ENCODE measurements around the gene DECR2.
"Not testable (repeated sequence)": the region's sequence is repeated elsewhere in the genome, so short reads cannot be mapped to it uniquely, and the experiment has no call there.

Gene DECR2

DNA sequence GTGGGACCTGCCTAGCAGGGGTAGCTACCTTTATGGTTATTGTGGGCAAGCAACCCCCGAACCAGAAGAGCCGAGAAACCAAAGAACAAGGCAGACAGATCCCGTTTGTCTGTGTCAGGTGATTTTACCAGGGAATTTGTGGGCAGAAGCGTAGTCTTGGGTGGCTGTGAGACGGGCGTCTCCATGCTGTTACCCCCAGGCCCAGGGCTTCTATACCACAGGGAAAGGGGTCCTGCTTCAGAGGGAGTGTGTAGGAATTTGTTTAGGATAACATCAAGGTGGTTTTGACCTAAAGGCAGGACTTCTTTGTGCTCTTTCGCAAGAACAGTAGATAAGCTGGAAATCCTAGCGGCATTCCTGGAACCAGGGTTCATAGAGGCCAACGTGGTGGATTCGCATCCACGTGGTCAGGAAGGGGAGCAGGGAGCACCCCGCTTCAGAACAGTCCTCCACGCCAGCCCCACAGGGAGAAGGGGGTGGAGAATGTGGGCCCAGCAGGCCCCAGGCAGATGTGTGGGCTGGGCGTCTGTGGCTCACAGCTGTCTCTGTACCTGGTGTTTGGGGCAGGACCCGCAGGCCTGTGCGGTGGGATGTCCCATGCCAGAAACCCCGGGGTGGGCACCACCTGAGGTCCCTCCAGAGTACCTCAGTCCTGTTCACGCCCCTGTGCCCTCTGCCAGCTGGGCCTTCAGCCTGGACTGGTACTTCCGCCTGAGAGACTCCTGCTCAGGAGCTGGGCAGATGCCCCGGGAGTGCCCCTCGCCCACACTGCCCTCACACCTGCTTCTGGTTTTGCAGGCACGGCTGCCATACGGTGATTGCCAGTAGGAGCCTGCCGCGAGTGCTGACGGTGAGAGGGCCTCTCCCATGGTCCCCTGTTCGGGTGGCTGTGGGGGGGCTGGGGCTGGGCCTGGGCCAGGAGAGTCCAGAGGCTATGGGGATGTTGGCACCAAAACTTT is 4.1 kb downstream of the DECR2 start:
- DNase-seq: peak; percentile 62

DNA sequence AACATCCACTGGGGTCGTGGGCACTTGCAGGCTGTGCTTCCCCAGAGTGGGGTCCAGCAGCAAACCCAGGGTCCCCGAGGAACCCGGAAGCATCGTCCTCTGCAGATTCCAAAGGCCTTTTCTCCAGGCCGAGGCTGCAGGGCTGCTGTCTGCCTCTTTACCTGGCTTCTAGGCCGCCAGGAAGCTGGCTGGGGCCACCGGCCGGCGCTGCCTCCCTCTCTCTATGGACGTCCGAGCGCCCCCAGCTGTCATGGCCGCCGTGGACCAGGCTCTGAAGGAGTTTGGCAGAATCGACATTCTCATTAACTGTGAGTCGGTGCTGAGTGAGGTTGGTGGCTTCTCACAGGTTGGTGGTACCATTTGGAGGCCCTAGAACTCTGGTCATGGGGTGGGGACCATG is 5.6 kb downstream of the DECR2 start:
- DNase-seq: no peak

DNA sequence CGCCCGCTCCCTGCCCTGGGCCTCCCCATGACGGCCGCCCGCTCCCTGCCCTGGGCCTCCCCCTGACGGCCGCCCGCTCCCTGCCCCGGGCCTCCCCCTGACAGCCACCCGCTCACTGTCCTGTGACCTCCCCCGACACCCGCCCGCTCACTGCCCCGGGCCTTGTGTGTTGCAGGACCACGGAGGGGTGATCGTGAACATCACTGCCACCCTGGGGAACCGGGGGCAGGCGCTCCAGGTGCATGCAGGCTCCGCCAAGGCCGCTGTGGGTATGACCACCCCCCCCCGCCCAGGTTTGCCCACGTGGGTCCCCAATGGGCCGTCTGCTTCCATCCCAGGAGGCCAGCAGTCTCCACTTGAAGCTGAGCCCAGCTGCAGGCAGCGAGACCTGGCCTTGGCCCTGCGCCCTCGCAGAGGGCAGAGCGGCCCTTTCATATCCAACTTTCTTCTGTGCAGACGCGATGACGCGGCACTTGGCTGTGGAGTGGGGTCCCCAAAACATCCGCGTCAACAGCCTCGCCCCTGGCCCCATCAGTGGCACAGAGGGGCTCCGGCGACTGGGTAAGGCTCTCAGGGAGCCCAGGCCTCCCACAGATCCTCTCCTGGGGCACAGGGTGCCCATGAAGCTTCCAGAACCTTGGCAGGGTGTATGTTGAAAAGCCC is 9.0 kb downstream of the DECR2 start:
- DNase-seq: no peak

DNA sequence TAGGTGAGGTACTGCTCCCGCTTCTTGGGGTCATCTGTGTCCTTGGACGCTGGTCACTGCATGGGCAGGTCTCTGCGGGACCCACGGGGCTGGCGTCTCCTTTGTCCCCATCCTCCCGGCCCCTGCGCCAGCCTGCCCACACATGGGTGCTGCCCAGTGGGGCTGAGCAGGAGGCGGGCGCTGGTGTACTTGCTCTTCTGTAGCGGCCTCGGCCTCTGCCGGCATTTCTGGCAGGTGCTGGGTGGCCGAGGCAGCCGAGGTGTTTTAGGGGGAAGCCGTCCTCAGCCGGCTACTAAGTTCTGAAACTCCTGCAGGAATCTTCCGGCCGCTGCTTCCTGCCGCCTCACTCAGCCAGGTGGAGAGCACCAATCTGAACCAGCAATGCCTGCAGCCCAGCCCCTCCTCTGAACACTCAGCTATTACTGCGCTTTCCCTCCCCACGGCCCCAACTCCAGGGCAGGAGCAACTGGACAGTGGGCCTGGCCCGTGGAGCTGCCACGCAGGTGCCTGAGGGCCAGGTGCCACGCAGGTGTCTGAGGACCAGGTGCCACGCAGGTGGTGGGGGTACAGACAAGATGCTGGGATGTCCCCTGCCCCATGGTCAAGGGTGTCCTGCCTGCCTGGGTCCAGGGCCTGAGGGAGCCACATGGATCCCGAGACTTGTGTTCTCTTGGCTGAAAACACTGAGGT is 10.0 kb downstream of the DECR2 start:
- no peak for DNase-seq

DNA sequence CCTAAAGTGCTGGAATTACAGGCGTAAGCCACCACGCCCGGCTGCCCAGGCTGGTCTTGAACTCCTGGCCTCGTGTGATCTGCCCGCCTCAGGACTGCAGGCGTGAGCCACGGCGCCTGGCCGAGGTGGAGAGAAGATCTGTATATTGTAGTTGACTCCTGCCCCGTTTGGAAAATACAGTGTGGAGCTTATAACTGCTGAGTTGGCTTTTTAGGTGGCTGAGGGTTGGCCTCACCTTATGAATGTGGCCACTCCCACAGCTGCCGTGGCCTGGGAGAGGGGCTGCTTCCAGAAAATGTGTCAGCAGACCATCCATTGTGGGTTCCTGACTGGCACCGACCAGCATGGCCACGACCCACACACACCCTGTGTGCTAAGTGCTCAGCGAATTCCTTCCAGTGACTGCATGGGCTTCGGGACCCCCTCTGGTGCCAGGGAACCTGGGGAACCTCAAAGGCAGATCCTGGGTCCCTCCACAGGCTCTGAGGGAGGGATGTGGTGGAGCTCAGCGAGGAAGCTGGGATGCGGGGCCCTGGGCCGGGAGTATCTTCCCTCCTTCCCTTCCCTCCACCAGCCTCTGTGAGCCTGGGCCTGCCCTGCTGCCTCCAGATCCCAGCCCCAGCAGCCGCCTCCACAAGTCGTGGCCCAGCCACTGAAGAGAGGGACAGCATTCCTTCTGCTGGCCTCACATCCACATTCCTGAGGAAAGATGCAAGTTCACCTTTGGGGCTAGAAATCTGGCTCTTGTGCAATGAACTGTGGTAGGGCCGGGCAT is 12.9 kb downstream of the DECR2 start:
- no peak for DNase-seq

DNA sequence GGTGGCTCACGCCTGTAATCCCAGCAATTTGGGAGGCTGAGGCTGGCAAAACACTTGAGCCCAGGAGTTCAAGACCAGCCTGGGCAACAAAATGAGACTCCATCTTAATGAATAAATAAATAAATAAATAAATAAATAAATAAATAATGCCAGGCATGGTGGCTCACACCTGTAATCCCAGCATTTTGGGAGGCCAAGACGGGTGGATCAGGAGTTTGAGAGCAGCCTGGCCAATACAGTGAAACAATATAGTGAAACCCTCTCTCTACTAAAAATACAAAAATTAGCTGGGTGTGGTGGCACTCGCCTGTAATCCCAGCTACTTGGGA is 13.4 kb downstream of the DECR2 start:
- not testable (repeated sequence) for DNase-seq

DNA sequence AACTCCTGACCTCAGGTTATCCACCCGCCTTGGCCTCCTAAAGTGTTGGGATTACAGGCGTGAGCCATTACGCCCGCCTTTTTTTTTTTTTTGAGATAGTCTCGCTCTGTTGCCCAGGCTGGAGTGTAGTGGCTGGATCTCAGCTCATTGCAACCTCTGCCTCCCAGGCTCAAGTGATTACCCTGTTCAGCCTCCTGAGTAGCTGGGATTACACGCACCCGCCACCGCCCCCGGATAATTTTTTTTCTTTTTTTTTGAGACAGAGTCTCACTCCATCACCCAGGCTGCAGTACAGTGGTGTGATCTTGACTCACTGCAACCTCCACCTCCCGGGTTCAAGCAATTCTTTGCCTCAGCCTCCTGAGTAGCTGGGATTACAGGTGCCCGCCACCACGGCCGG is 20.5 kb downstream of the DECR2 start:
- not testable (repeated sequence) for DNase-seq

DNA sequence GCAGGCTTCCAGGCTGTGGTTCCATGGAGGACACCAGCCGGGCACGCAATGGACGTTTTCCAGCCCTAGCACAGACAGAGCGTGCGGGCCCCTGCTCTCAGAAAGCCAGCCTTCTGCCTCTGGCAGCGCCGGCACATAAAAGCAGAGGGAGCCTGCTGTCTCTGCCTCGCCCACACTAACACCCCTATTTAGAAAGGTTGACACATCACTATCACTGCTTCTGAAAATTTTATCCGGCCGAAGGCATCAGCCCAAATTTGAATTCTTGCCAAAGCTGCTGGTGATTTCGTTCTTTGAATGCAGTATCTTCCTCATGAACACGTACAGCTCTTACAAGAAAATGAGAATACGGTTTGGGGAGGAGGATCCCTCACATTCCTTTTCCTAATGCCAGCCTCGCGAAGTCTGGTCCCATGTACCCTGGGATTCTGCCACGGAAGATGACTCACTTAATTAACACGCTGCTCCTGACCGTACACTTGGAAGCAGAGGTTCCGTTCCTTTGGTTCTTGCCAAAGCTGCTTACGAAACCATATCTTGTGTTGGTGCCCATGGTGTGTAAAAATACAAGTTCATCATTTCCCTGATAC is 22.4 kb downstream of the DECR2 start:
- DNase-seq: peak; percentile 63

- DNase-seq: peak; percentile 50
Measured at GRCh38 chr16:424623-425081, 23.0 kb downstream of the DECR2 start.

GRCh38 chr16:425082-425718 is 23.5 kb downstream of the DECR2 start, which contains the start of gene RAB11FIP3:
Gene RAB11FIP3 (plus strand): TSS chr16:425649. CDS start chr16:426007, 358 bp downstream.
- peak; percentile 86 for DNase-seq

- DNase-seq: no peak
Measured at GRCh38 chr16:425740-426114, 24.0 kb downstream of the DECR2 start.

- DNase-seq: no peak
Measured at GRCh38 chr16:426115-426905, 24.6 kb downstream of the DECR2 start.

DNA sequence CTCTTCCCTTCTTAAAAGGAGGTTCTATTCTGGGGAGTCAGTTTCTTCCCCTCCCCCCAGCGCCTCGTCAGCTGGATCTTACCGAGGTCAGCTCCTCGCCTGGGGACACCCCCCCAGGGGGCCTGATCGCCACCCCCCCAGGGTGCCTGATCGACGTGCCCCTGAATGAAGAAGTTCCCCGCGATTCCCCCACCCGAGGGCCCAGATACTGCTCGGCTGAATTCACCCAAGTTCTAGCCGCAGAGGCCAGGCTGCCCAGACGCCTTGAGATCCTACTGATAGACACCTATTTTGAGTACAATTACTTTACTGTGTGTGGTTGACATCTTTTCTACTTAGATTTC is 25.2 kb downstream of the DECR2 start:
- DNase-seq: no peak

- DNase-seq: no peak
Measured at GRCh38 chr16:427250-427649, 25.6 kb downstream of the DECR2 start.

GRCh38 chr16:430904-431303 is 29.2 kb downstream of the DECR2 start:
- no peak for DNase-seq

DNA sequence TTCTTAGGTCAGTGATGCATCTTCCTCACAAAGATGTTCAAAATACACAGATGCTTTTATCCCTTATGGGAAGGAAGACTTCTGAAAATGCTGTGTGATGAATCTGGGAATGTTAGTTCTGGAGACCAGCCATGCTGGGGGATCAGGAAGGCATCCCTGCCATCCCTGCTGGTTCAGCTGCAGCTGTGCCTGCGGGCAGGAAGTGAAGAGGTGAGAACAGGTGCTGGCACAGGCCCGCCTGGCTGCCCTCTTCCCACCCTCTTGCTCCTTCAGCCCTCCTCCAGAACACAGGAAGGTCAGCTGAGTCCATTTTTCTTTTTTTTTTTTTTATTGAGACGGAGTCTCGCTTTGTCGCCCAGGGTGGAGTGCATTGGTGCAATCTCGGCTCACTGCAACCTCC is 38.9 kb downstream of the DECR2 start:
- DNase-seq: no peak

DNA sequence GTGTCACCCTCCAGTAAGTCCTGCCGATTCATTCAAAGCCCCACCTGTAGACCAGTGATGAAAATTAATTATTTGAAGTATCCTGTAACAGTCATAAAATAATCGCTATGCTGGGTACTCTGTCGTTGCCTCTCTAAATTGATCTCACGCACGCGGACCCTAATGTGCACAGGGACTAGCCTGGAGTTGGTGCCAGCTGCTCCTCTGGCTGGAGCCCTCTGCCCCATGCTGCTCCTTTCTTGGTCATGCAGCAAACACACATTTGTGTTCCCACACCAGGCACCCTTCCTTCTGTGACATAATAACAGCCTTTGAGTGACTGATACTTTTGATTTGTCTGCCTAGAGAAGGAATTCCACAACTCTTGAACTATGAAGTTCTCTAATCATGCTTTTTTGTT is 39.8 kb downstream of the DECR2 start:
- DNase-seq: no peak

- DNase-seq: no peak
Measured at GRCh38 chr16:442976-443375, 41.3 kb downstream of the DECR2 start.

GRCh38 chr16:444027-444426 is 42.3 kb downstream of the DECR2 start:
- DNase-seq: no peak

DNA sequence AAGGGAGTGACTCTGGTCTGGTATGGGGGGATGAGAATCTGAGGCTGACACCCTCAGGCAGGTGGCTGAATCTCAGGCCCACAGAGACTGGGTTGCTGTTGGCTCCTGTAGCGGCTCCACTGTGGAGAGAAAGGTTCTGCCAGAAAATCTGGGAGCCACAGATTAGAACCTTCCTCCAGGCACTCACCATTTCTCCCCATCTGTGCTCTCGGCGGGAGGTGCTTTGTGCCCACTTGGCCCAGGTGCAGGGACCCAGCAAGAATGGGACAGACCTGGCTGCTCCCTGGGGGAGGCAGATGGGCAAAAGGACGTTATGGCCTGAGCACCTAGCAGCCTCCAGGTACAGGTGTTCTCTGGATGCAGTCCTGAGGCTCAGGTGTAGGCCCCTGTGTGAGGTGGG is 43.9 kb downstream of the DECR2 start:
- no peak for DNase-seq

- DNase-seq: no peak
Measured at GRCh38 chr16:450385-450784, 48.7 kb downstream of the DECR2 start.

Measured in OCI-M1 (cell line).